ENCODE data around the gene IREB2. TPM values are rescaled to one million over a fixed set of nuclear protein-coding genes. Genes with fewer than 3 reads are reported as not detected.

Gene IREB2
- polyA plus RNA-seq, 3 donors = 11.7 to 25.5 (median 16.7) TPM

DNA sequence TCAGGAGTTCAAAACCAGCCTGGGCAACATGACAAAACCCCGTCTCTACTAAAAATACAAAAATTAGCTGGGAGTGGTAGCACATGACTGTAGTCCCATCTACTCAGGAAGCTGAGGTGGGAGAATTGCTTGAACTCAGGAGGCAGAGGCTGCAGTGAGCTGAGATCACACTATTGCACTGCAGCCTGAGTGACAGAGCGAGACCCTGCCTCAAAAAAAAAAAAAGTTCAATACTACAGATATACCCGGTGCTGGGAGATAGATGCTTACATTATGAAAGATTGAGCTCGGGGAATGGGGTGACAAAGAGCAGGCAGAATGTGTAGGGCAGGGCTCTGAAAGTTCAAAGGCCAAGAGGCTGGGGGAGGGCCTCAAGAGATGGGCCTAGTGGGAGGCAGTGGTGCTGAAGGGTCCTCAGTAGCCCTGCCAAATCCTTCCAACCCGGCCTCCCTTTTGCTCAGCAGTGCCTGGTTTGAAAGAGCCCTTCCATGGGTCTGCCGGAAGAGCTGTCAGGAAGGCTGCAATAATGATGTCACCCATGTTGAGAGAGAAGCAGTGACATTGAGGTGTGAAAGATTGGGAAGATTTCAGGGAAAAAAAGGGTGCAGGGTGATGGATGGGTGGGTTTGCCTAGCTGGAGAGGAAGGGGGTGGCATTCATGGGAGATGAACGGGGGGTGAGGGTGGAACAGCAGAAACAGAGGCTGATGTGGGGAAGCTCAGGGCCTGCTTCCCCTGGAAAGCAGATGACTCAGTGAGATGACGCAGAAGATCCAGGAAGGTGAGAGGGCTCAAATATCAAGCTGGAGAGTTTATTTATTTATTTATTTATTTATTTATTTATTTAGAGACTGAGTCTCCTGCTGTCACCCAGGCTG is 20.0 kb upstream of the IREB2 start:
- H2AFZ ChIP-seq (ENCODE audit: insufficient read depth, low read depth, low read length, poor library complexity, severe bottlenecking) = no peak overlapping the region
- H3K9me3 Mint-ChIP-seq = peaks cover 0 to 3% (median 0%) of the 10 kb centered on the region in 7 donors
- peaks cover 17% of the 10 kb centered on the region for H3K4me1 Mint-ChIP-seq
- no peaks in the 10 kb centered on the region for H3K79me2 ChIP-seq (ENCODE audit: insufficient read depth, low read length)
- H3K4me2 ChIP-seq (replicated peaks; ENCODE audit: extremely low read depth, low read length, poor library complexity, severe bottlenecking) = no peak overlapping the region
- no peaks in the 10 kb centered on the region for H4K20me1 ChIP-seq (ENCODE audit: insufficient read depth, low read length)
- no peak overlapping the region for H3K4me3 ChIP-seq (replicated peaks in 1 of 3; ENCODE audit: low read depth in 2 of 3, low read length in 3 of 3)
- no peaks in the 10 kb centered on the region for H3K36me3 Mint-ChIP-seq
- 87% methylated on average over 3 of the region's 8 CpGs for WGBS (ENCODE audit: insufficient coverage)
- H3K36me3 ChIP-seq (replicated peaks in 1 of 2; ENCODE audit: control insufficient read depth in 1 of 2, insufficient read depth in 2 of 2, low read length in 2 of 2) = no peaks in the 10 kb centered on the region
- DNase-seq = peak in 1 of 3 donors; percentile 28
- peaks cover 0 to 5% (median 0%) of the 10 kb centered on the region in 3 donors for H3K27me3 Mint-ChIP-seq (ENCODE audit: low read depth in 3 of 3)
- H3K9ac ChIP-seq (ENCODE audit: insufficient read depth, low read length, poor library complexity, severe bottlenecking) = no peak overlapping the region
- intact Hi-C loops (cut with micrococcal nuclease) = no loop called here
- no peak overlapping the region for H3K27ac Mint-ChIP-seq
- TF ChIP-seq, protein P1, sequence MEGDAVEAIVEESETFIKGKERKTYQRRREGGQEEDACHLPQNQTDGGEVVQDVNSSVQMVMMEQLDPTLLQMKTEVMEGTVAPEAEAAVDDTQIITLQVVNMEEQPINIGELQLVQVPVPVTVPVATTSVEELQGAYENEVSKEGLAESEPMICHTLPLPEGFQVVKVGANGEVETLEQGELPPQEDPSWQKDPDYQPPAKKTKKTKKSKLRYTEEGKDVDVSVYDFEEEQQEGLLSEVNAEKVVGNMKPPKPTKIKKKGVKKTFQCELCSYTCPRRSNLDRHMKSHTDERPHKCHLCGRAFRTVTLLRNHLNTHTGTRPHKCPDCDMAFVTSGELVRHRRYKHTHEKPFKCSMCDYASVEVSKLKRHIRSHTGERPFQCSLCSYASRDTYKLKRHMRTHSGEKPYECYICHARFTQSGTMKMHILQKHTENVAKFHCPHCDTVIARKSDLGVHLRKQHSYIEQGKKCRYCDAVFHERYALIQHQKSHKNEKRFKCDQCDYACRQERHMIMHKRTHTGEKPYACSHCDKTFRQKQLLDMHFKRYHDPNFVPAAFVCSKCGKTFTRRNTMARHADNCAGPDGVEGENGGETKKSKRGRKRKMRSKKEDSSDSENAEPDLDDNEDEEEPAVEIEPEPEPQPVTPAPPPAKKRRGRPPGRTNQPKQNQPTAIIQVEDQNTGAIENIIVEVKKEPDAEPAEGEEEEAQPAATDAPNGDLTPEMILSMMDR (IDR thresholded peaks at IDR 0.05) = no peak
- no peak overlapping the region for H3K4me3 Mint-ChIP-seq
- no peaks in the 10 kb centered on the region for H3K27me3 ChIP-seq (ENCODE audit: control insufficient read depth in 2 of 2, insufficient read depth in 2 of 2, low read length in 2 of 2)
- H3K27ac ChIP-seq (ENCODE audit: low read depth in 1 of 2, low read length in 2 of 2) = no peak overlapping the region
- H3K9me3 ChIP-seq (replicated peaks in 1 of 2; ENCODE audit: control insufficient read depth in 1 of 2, insufficient read depth in 1 of 2, low read length in 2 of 2) = no peaks in the 10 kb centered on the region
- peaks cover 10% of the 10 kb centered on the region in 2 donors for H3K4me1 ChIP-seq (ENCODE audit: control insufficient read depth in 1 of 2, insufficient read depth in 2 of 2, low read length in 2 of 2)

DNA sequence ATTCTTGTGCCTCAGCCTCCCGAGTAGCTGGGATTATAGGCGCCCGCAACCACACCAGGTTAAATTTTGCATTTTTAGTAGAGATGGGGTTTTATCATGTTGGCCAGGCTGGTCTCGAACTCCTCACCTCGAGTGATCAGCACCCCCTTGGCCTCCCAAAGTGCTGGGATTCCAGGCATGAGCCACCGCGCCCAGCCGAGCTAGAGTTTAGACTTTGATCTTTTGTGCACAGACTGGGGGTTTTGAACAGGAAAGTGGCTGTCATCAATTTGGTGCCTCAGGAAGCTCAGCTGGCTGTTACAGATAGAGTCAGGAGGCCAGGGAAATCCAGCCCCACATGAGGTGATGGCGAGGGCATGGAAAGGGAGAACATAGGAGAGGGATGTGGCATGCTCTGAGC is 19.3 kb upstream of the IREB2 start:
- no peak overlapping the region for H3K4me2 ChIP-seq (replicated peaks; ENCODE audit: extremely low read depth, low read length, poor library complexity, severe bottlenecking)
- Mint-ChIP-seq H3K27me3 (ENCODE audit: low read depth in 3 of 3) (peaks cover 0 to 3% (median 0%) of the 10 kb centered on the region in 3 donors), H3K4me1 (peaks cover 17% of the 10 kb centered on the region), H3K9me3 (peaks cover 0 to 3% (median 0%) of the 10 kb centered on the region in 7 donors), H3K36me3 (no peaks in the 10 kb centered on the region), H3K4me3 (no peak overlapping the region), H3K27ac (no peak overlapping the region)
- intact Hi-C loops (cut with micrococcal nuclease) = no loop called here
- H3K27me3 ChIP-seq (ENCODE audit: control insufficient read depth in 2 of 2, insufficient read depth in 2 of 2, low read length in 2 of 2) = no peaks in the 10 kb centered on the region
- no peak overlapping the region for H3K4me3 ChIP-seq (replicated peaks in 1 of 3; ENCODE audit: low read depth in 2 of 3, low read length in 3 of 3)
- peaks cover 10% of the 10 kb centered on the region in 2 donors for H3K4me1 ChIP-seq (ENCODE audit: control insufficient read depth in 1 of 2, insufficient read depth in 2 of 2, low read length in 2 of 2)
- H3K9ac ChIP-seq (ENCODE audit: insufficient read depth, low read length, poor library complexity, severe bottlenecking) = no peak overlapping the region
- DNase-seq = no peak
- TF ChIP-seq, protein P1 (IDR thresholded peaks at IDR 0.05) = no peak
- no peaks in the 10 kb centered on the region for H3K9me3 ChIP-seq (replicated peaks in 1 of 2; ENCODE audit: control insufficient read depth in 1 of 2, insufficient read depth in 1 of 2, low read length in 2 of 2)
- H3K36me3 ChIP-seq (replicated peaks in 1 of 2; ENCODE audit: control insufficient read depth in 1 of 2, insufficient read depth in 2 of 2, low read length in 2 of 2) = no peaks in the 10 kb centered on the region
- no CpG with 5 or more reads among the region's 9 CpGs for WGBS (ENCODE audit: insufficient coverage)
- H3K79me2 ChIP-seq (ENCODE audit: insufficient read depth, low read length) = no peaks in the 10 kb centered on the region
- no peak overlapping the region for H2AFZ ChIP-seq (ENCODE audit: insufficient read depth, low read depth, low read length, poor library complexity, severe bottlenecking)
- no peak overlapping the region for H3K27ac ChIP-seq (ENCODE audit: low read depth in 1 of 2, low read length in 2 of 2)
- no peaks in the 10 kb centered on the region for H4K20me1 ChIP-seq (ENCODE audit: insufficient read depth, low read length)

Data from CD14-positive monocyte (primary cell).